Transverse colon (tissue), 4 donors: Measurements from ENCODE around the gene SLC25A24.
"Not testable (repeated sequence)": the region's sequence is repeated elsewhere in the genome, so short reads cannot be mapped to it uniquely, and the experiment has no call there.

Experiments
- EP300 ChIP-seq: sonication (generic); formaldehyde crosslinking; IDR thresholded peaks from one replicate; pipeline ENCODE4 v1.6.1; 2017; ENCODE audit warnings: antibody characterized with exemption, low read depth
- POLR2A ChIP-seq: fragments of 450-650 bp; IDR thresholded peaks from one replicate; pipeline ENCODE4 v1.6.1; 2016; ENCODE audit warnings: antibody characterized with exemption, mild to moderate bottlenecking, moderate library complexity
- POLR2AphosphoS5 ChIP-seq, 3 donors: sonication (generic); formaldehyde crosslinking; IDR thresholded peaks; one replicate each; pipeline ENCODE4 v1.6.1; 2016; ENCODE audit warnings: antibody characterized with exemption in 3 of 3
- TF ChIP-seq, protein P1 (sequence below), 5 experiments: fragments of 200-600 bp in 3 of 5; fragments of 450-650 bp in 2 of 5; sonication (generic) in 3 of 5; IDR thresholded peaks; 1 replicate in 2 of 5; 2 replicates in 3 of 5; pipeline ENCODE4 v1.5.1; 2016 to 2017; ENCODE audit warnings: antibody characterized with exemption in 5 of 5, inconsistent platforms in 3 of 5, mild to moderate bottlenecking in 2 of 5, moderate library complexity in 1 of 5

- not testable (repeated sequence) for TF ChIP-seq POLR2A; POLR2AphosphoS5 (IDR thresholded peaks at IDR 0.05); EP300
- TF ChIP-seq, protein P1, sequence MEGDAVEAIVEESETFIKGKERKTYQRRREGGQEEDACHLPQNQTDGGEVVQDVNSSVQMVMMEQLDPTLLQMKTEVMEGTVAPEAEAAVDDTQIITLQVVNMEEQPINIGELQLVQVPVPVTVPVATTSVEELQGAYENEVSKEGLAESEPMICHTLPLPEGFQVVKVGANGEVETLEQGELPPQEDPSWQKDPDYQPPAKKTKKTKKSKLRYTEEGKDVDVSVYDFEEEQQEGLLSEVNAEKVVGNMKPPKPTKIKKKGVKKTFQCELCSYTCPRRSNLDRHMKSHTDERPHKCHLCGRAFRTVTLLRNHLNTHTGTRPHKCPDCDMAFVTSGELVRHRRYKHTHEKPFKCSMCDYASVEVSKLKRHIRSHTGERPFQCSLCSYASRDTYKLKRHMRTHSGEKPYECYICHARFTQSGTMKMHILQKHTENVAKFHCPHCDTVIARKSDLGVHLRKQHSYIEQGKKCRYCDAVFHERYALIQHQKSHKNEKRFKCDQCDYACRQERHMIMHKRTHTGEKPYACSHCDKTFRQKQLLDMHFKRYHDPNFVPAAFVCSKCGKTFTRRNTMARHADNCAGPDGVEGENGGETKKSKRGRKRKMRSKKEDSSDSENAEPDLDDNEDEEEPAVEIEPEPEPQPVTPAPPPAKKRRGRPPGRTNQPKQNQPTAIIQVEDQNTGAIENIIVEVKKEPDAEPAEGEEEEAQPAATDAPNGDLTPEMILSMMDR (IDR thresholded peaks at IDR 0.05), result not testable (repeated sequence)
Observed at GRCh38 chr1:108139555-108139954, 60.6 kb downstream of the SLC25A24 start.
